ENCODE data around the gene CADM4. TPM values are rescaled to one million over a fixed set of nuclear protein-coding genes. Genes with fewer than 3 reads are reported as not detected.

Gene CADM4
- total and polyA plus RNA-seq, 2 of the 8 experiments (the other 6 are each of a cell fraction or from before 2014, with no cell fraction given), result 13.5 to 25.0 TPM

- no peaks in the 10 kb centered on the region for H3K9me3 ChIP-seq (ENCODE audit: insufficient read depth in 2 of 2, low read depth in 1 of 2, low read length in 1 of 2)
- H3K9ac ChIP-seq (replicated peaks in 1 of 4; ENCODE audit: extremely low read depth in 1 of 4, low read depth in 3 of 4, low read length in 3 of 4), result no peak overlapping the region
- peaks cover 7% of the 10 kb centered on the region in 2 experiments for H4K20me1 ChIP-seq (replicated peaks in 1 of 2; ENCODE audit: control insufficient read depth in 1 of 2, insufficient read depth in 2 of 2, low read length in 2 of 2)
- H3K18ac ChIP-seq (ENCODE audit: extremely low read depth, low read length), result no peak overlapping the region
- ChIA-PET POLR2A (ENCODE audit: partially characterized antibody) (interaction anchor here (2.0 to 3.1 kb wide), 2 partner anchors 9 to 12 kb away, joined by 6 to 14 read pairs; no protein-coding TSS in a partner anchor), CTCF (ENCODE audit: partially characterized antibody) (interaction anchor here (0.6 to 2.8 kb wide), 6 partner anchors 12 to 1013 kb away, joined by 3 to 16 read pairs (median 5); no protein-coding TSS in a partner anchor)
- no peak overlapping the region for H4K5ac ChIP-seq (ENCODE audit: insufficient read length, low read depth, low read length)
- no peak overlapping the region for H2BK12ac ChIP-seq (ENCODE audit: low read depth, low read length)
- H3K36me3 ChIP-seq (ENCODE audit: control insufficient read depth in 2 of 4, insufficient read depth in 4 of 4, low read length in 3 of 4), result peaks cover 3 to 21% (median 10%) of the 10 kb centered on the region in 4 experiments; a peak in 5 of 8 replicates
- no peak overlapping the region for H3K4me3 ChIP-seq (ENCODE audit: extremely low read depth in 1 of 4, insufficient read depth in 2 of 4, low read depth in 3 of 4, low read length in 4 of 4)
- no peaks in the 10 kb centered on the region for H3K4me1 ChIP-seq (replicated peaks in 1 of 4; ENCODE audit: control insufficient read depth in 3 of 4, insufficient read depth in 4 of 4, low read length in 3 of 4)
- H3K23ac ChIP-seq (ENCODE audit: insufficient read length), result no peak overlapping the region
- no peak overlapping the region for H4K91ac ChIP-seq (replicated peaks; ENCODE audit: insufficient read length, low read length)
- H3K4ac ChIP-seq (replicated peaks; ENCODE audit: insufficient read length, low read depth, low read length), result no peak overlapping the region
- H3K27ac ChIP-seq (ENCODE audit: low read depth, low read length), result no peak overlapping the region
- no peaks in the 10 kb centered on the region for H3K79me2 ChIP-seq (ENCODE audit: control insufficient read depth in 1 of 2, insufficient read depth in 2 of 2, low read length in 2 of 2)
- H3K23me2 ChIP-seq (ENCODE audit: low read depth, low read length), result no peaks in the 10 kb centered on the region
- no peak overlapping the region for H2BK15ac ChIP-seq (ENCODE audit: low read length)
- DNase-seq (ENCODE audit: low read depth in 1 of 2, low spot score in 2 of 2), result no peak
- TF ChIP-seq KDM1A (IDR thresholded peaks at IDR 0.05; ENCODE audit: borderline replicate concordance, low read length), result no peak
- no peak for TF ChIP-seq ATF2 (IDR thresholded peaks at IDR 0.05; ENCODE audit: low read length)
- no peak for TF ChIP-seq EP300 (IDR thresholded peaks at IDR 0.05; ENCODE audit: borderline replicate concordance in 1 of 2, low read depth in 2 of 2, low read length in 2 of 2)
- TF ChIP-seq RAD21 (IDR thresholded peaks at IDR 0.05 in 1 of 2, conservative IDR thresholded peaks at IDR 0.05 in 1 of 2; ENCODE audit: low read depth in 2 of 2, low read length in 2 of 2), result no peak
- no peak for TF ChIP-seq CTBP2 (IDR thresholded peaks at IDR 0.05; ENCODE audit: borderline replicate concordance, insufficient read depth, insufficient read length, low read length)
- TF ChIP-seq NRF1 (IDR thresholded peaks at IDR 0.05; ENCODE audit: low read depth, low read length), result no peak
- TF ChIP-seq PHF8 (conservative IDR thresholded peaks at IDR 0.05; ENCODE audit: low read depth, low read length), result no peak
- no peak for TF ChIP-seq TCF12 (IDR thresholded peaks at IDR 0.05; ENCODE audit: low read depth, low read length)
- TF ChIP-seq SP2 (IDR thresholded peaks at IDR 0.05; ENCODE audit: low read length), result no peak
- WGBS, 2 experiments (ENCODE audit: extremely low coverage in 1 of 2, insufficient coverage in 1 of 2, insufficient read length in 1 of 2, insufficient replicate concordance in 2 of 2, low coverage in 1 of 2, low lambda C conversion rate in 2 of 2, missing lambda C conversion rate in 1 of 2), result 87% methylated on average over 5 of the region's 5 CpGs; no CpG with 5 or more reads in 1 of the 2 experiments
- no peaks in the 10 kb centered on the region for H3K27me3 ChIP-seq (replicated peaks in 1 of 4; ENCODE audit: control insufficient read depth in 3 of 4, extremely low read depth in 1 of 4, insufficient read depth in 3 of 4, low read length in 3 of 4)
- H2AK5ac ChIP-seq (ENCODE audit: low read depth, low read length), result no peak overlapping the region
- H2BK5ac ChIP-seq (ENCODE audit: low read depth, low read length), result no peak overlapping the region
- no peak overlapping the region for H2BK20ac ChIP-seq (ENCODE audit: low read length)
- no peak overlapping the region for H2BK120ac ChIP-seq (replicated peaks; ENCODE audit: low read depth, low read length)
- H3K4me2 ChIP-seq (ENCODE audit: insufficient read depth in 1 of 2, low read depth in 2 of 2, low read length in 2 of 2), result no peak overlapping the region
- no peak overlapping the region for H3K56ac ChIP-seq (replicated peaks; ENCODE audit: insufficient read length, low read depth, low read length)
- no peak overlapping the region for H2AFZ ChIP-seq (ENCODE audit: low read length)
- no peak for FAIRE-seq
- H4K8ac ChIP-seq (ENCODE audit: extremely low read depth, insufficient read depth, low read length), result no peak overlapping the region
- H3K14ac ChIP-seq (ENCODE audit: insufficient read length), result no peak overlapping the region
- no peaks in the 10 kb centered on the region; the same call in none of the 2 replicates for H3K79me1 ChIP-seq (ENCODE audit: low read depth, low read length)
Measured at GRCh38 chr19:43589277-43589676, 50.4 kb downstream of the CADM4 start.
